ENCODE data around the gene RBCK1. TPM values are rescaled to one million over a fixed set of nuclear protein-coding genes. Genes with fewer than 3 reads are reported as not detected.

The RBCK1 gene
- total RNA-seq, 2 donors from 2014 or later: 84.0 to 102 TPM

DNA sequence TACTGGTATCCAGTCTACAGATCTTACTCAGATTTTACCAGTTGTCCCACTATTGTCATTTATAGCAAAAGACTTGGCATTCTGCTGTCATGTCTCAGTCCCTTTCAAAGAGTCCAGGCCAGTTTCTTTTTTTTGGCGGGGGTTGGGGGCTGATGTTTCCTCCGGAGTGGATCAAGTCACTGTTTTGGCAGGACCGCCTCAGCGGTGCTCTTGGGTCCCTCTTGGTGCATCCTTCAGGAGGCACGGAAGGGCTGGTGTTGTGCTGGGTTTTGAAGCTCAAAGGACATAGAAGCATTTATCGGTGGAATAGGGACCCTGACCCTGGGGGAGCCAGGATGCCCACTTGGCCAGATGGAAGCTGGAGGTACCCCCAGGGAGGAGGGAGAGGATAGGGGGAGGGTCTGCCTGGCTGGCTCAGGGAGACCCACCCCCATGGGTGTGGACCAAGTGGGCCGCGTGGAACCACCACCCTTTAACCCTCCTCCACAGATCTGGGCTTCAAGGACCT is 10.8 kb downstream of the RBCK1 start:
- DNase-seq (ENCODE audit: low spot score): no peak
- Histone ChIP-seq H3K4me1 (ENCODE audit: control insufficient read depth in 1 of 2, low read depth in 2 of 2) (no peaks in the 10 kb centered on the region), H3K27ac (no peak overlapping the region), H3K27me3 (replicated peaks; ENCODE audit: insufficient read depth) (no peaks in the 10 kb centered on the region), H3K36me3 (peaks cover 52% of the 10 kb centered on the region), H3K9me3 (no peaks in the 10 kb centered on the region), H3K4me3 (no peak overlapping the region)
- no peak for ATAC-seq (ENCODE audit: insufficient number of reproducible peaks, low FRiP score, low read depth)
- TF ChIP-seq, protein P1, sequence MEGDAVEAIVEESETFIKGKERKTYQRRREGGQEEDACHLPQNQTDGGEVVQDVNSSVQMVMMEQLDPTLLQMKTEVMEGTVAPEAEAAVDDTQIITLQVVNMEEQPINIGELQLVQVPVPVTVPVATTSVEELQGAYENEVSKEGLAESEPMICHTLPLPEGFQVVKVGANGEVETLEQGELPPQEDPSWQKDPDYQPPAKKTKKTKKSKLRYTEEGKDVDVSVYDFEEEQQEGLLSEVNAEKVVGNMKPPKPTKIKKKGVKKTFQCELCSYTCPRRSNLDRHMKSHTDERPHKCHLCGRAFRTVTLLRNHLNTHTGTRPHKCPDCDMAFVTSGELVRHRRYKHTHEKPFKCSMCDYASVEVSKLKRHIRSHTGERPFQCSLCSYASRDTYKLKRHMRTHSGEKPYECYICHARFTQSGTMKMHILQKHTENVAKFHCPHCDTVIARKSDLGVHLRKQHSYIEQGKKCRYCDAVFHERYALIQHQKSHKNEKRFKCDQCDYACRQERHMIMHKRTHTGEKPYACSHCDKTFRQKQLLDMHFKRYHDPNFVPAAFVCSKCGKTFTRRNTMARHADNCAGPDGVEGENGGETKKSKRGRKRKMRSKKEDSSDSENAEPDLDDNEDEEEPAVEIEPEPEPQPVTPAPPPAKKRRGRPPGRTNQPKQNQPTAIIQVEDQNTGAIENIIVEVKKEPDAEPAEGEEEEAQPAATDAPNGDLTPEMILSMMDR (IDR thresholded peaks at IDR 0.05): no peak

DNA sequence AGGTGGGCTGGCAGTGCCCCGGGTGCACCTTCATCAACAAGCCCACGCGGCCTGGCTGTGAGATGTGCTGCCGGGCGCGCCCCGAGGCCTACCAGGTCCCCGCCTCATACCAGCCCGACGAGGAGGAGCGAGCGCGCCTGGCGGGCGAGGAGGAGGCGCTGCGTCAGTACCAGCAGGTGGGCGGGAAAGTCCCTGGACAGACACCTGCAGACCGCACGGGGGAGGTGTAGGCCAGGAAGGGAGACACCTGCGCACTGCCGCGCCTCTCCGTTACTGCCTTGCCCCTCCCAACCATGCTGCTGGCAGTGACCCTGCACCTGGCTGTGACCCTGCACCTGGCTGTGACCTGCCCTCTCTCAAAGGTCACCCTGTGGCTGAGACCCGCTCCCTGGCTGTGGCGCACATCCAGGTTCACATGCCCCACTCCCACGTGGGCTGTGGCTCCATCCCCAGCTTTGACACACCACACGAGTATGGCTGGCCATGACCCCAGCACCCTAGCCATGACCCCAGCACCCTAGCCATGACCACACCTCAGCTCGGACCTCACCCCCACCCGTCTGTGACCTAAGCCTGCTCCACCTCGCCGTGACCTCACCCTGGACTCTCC is 11.6 kb downstream of the RBCK1 start:
- Histone ChIP-seq H3K36me3 (peaks cover 56% of the 10 kb centered on the region), H3K27me3 (replicated peaks; ENCODE audit: insufficient read depth) (no peaks in the 10 kb centered on the region), H3K4me3 (no peak overlapping the region), H3K4me1 (ENCODE audit: control insufficient read depth in 1 of 2, low read depth in 2 of 2) (no peaks in the 10 kb centered on the region), H3K27ac (no peak overlapping the region), H3K9me3 (no peaks in the 10 kb centered on the region)
- TF ChIP-seq, protein P1 (IDR thresholded peaks at IDR 0.05): no peak
- no peak for ATAC-seq (ENCODE audit: insufficient number of reproducible peaks, low FRiP score, low read depth)
- no peak for DNase-seq (ENCODE audit: low spot score)

DNA sequence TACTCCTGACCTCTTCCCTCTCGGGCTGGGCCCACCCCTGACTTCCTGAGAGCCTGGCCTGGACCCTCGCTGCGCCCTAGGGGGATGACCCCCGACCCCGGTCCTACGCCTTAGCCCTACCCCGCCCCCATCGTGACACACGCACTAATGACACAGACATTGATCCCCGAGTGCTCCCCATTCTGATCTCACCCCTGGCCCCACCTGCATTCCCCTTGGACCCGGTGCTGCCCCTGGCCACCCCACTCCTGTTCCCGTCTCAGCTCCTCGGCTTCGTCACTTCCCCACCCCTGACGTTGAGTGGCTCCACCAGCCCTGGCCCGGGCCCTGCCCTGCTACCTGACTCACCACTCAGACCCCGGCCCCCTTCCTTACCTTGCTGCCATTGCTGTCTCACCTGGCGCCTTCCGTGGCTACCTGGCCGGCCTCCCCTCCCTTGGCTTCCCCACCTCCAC is 12.1 kb downstream of the RBCK1 start:
- Histone ChIP-seq H3K4me1 (ENCODE audit: control insufficient read depth in 1 of 2, low read depth in 2 of 2) (no peaks in the 10 kb centered on the region), H3K9me3 (no peaks in the 10 kb centered on the region), H3K36me3 (peaks cover 56% of the 10 kb centered on the region), H3K4me3 (no peak overlapping the region), H3K27ac (no peak overlapping the region), H3K27me3 (replicated peaks; ENCODE audit: insufficient read depth) (no peaks in the 10 kb centered on the region)
- no peak for DNase-seq (ENCODE audit: low spot score)
- TF ChIP-seq, protein P1 (IDR thresholded peaks at IDR 0.05): no peak
- ATAC-seq (ENCODE audit: insufficient number of reproducible peaks, low FRiP score, low read depth): no peak

DNA sequence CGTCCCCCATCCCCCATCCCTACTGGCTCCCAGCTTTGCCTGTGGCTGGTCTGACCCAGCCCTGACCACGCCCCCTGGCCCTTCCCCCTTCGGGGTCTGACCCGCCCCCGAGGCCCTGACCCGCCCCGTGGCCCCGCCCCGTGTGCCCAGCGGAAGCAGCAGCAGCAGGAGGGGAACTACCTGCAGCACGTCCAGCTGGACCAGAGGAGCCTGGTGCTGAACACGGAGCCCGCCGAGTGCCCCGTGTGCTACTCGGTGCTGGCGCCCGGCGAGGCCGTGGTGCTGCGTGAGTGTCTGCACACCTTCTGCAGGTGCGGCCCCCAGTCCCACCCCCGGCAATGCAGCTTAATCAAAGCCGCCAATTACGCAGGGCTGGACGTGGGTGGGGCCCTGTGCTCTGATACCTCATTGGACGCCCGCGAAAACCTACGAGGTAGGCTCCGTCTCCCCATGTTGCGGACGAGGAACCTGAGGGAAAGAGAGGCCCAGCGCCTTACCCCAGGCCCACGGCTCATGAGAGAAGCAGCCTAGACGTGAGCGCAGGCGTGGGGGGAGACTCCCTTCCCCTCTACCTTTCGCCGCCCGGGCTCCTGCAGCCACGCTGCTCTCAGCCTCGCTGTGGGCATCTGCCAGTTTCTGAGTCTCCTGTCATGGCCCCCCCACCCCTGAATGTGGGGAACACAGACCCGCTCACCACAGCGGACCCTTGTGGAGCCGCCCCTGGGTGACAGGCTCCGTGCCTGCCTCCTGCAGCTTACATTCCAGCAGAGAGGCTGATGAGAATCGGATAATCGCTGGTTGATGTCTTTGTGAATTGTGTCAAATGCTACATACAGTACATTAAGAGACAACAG is 12.8 kb downstream of the RBCK1 start:
- TF ChIP-seq, protein P1 (IDR thresholded peaks at IDR 0.05): no peak
- no peaks in the 10 kb centered on the region for H3K9me3 ChIP-seq
- H3K27ac ChIP-seq: no peak overlapping the region
- no peaks in the 10 kb centered on the region for H3K27me3 ChIP-seq (replicated peaks; ENCODE audit: insufficient read depth)
- H3K36me3 ChIP-seq: peaks cover 56% of the 10 kb centered on the region
- ATAC-seq (ENCODE audit: insufficient number of reproducible peaks, low FRiP score, low read depth) (no peak), DNase-seq (ENCODE audit: low spot score) (no peak)
- H3K4me1 ChIP-seq (ENCODE audit: control insufficient read depth in 1 of 2, low read depth in 2 of 2): no peaks in the 10 kb centered on the region
- no peak overlapping the region for H3K4me3 ChIP-seq

DNA sequence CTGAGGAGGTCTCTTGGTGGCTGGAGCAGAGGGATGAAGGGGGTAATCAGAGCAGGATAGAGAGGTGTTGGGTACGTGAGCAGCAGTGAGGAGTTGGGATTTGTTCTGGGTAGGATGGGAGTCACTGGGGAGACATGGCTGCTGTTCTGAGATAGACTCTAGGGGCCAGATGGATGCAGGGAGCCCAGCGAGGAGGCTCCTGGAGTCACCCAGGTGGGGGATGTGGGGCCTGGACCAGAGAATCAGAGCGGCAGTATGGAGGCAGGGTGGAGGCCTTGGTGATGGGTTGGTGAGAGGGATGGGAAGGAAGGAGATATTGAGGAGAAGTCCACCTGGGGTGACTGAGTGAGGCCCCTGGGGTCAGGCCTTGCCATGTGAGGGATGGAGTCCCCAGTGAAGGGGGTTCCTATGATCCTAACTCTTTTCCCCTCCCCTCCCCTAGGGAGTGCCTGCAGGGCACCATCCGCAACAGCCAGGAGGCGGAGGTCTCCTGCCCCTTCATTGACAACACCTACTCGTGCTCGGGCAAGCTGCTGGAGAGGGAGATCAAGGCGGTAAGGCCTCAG is 13.7 kb downstream of the RBCK1 start:
- Histone ChIP-seq H3K27me3 (replicated peaks; ENCODE audit: insufficient read depth) (no peaks in the 10 kb centered on the region), H3K27ac (no peak overlapping the region), H3K4me1 (ENCODE audit: control insufficient read depth in 1 of 2, low read depth in 2 of 2) (no peaks in the 10 kb centered on the region), H3K36me3 (peaks cover 56% of the 10 kb centered on the region), H3K4me3 (no peak overlapping the region), H3K9me3 (no peaks in the 10 kb centered on the region)
- DNase-seq (ENCODE audit: low spot score) (no peak), ATAC-seq (ENCODE audit: insufficient number of reproducible peaks, low FRiP score, low read depth) (no peak)
- TF ChIP-seq, protein P1 (IDR thresholded peaks at IDR 0.05): no peak
